CD4-positive, alpha-beta T cell treated with Interleukin-1 beta for 1 hour (primary cell): ENCODE measurements around the gene AGBL1.

Source experiments
- DNase-seq, 2 donors: peaks; one replicate each; pipeline ENCODE4 v3.0.0-alpha.2; 2020 to 2022

AGBL1 gene

DNA sequence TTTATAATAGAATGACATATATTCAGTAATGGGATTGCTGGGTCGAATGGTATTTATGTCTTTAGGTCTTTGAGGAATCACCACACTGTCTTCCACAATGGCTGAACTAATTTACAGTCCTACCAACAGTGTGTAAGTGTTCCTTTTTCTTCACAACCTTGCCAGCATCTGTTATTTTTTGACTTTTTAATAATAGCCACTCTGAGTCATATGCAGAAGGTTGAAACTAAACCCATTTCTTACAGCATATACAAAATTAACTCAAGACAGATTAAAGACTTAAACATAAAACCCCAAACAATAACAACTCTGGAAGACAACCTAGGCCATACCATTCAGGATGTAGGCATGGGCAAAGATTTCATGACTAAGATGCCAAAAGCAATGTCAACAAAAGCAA, 671.4 kb downstream of the AGBL1 start:
- no peak for DNase-seq

DNA sequence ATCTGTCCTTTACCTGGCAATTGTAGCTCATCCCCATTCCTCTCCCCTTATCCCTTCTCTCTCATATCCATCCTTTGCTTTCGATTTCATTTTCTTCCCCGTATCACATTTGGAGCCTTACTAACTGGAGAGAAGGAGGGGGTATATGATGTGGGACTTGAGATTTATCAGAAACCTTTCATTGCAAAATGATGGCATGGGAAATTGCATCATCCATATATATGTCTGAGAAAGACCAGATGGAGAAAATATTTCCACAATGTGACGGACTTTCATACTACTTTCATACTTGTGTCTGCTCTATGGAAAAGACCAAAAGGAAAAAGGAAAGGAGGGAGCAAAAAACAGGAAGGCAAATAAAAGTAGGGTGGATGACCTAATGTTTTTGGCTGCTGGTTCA, 675.2 kb downstream of the AGBL1 start:
- no peak for DNase-seq

DNA sequence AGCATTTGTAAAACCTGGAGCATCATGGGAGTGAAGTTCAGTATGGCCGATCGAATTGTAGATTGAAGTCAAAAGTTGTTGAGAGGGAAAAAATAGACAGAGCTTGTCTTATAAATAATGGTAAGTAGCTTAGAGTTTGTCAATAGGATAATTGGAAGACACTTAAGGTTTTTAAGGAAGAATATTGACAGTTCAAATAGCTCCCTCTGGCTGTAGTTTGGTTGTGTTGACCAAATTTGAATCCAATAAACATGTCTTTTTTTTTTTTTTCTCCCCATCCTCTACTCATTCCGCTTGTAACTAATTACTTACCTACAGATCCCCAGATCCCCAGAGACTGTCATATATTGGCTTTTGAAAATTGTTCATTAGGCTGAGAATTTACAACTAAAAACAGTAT, 677.0 kb downstream of the AGBL1 start:
- no peak for DNase-seq

DNA sequence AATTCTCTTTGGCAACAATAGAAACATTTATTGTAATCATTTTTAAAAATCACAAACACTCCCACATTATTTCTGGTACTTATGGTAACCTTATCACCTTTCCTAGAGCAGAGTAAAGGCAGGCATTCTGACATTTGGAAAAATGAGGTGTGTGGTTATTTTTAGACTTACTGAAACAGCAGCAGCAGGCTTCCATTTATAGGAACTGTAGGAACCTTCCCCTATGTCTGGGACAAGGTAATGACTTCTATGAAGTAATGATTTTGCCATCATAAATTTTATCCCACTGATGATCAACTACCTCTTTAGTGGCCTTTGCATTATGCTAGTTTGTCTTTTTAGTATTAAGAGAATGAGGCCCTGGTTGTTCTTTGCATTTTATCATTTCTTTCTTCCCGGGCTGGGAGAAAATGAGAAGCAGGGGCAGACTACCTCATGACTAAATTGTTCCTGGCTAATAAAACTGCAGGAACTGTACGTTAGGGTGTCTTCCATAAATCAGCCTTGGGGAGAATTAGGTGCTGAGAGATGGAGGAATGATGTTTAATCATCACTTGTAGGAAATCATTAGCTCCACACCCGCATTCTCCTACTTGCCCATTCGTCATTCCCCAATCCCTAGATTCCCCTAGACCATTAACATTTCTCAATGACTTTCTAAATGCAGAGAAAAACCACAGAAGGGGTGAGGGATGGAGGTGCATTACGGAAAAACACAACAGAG, 680.3 kb downstream of the AGBL1 start:
- no peak for DNase-seq

DNA sequence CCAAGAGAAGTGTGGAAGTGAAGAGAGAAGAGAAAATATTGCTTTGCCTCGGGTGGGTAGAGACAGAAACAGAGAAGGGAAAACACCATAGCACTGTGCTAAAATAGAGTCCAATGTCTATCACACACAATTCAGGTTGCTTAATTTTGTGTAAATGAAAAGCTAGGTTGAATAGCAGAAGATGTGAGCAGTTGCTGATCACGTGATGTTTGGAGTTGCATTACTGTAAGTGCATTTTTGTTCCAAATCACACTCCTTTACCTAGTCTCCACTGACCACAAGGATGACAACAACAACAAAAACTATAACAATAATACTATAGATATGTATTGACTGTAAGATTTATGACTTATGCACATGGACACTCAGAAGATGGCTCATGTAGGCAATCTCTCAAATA, 683.2 kb downstream of the AGBL1 start:
- DNase-seq, result no peak

DNA sequence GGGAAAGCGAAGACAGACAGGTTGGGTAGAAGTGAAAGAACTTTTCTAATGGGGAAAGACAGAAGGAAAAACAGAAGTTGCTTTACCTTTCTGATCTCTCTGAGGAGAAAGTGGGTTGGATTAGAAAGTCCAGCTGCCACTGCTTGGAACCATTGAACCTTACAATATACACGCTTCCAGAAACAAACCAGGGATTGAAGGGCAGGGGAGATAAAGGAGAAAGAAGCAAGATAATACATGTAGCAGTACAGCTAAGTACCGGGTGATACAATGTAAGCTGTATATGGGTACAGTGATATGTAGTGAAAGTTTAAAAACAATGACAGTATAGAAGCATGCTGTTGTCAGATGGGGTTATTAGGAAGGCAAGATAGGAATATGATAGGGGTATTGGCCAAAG, 684.4 kb downstream of the AGBL1 start:
- DNase-seq, result no peak

DNA sequence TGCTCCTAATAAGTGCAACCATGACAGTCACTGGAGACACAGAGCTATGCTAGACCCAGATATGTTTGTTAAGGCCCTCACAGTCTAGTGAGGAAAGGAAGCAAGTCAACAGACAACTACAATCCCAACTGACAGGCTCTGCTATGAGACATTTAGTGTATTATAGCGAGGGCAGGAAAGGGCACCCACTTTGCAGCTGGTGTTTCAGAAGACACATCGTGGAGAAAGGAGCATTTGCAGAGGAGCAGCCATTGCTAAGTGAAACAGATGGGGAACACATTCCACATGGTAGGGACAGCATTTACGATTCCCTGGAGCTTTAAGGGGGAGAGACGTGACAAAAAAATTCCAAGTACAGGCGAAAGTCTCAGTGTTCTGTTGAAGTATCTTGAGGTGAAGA, 685.6 kb downstream of the AGBL1 start:
- DNase-seq, result no peak

DNA sequence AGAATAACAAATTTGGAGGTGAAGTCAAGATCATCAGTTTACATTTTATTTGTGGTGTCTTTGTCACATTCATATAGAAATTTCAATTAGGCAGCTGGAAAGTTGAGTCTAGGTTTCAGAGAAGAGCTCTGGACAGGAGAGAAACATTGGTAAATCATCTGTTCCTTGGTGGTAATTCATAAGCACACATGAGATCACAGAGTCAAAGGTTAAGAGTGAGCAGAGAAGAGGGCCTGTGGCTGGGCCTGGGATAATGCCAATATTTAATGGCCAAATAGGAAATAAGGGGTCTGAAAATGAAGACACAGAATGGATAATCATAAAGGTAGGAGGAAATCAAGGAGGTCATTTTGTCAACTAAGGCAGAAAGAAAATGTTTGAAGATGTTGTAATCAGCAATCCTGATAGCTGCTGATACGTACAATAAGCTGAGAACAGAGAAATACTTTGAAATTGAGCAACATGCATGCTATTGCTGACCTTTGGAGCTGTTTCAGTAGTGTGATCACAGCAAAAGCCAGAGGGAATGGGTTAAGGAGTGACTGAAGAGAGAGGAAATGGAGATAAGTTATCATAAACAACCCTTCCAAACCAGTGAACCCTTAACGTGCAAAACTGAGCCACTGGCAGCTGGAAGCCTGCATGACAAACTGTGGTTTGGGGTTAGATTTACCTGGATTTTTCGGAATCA, 692.8 kb downstream of the AGBL1 start:
- DNase-seq, result no peak

DNA sequence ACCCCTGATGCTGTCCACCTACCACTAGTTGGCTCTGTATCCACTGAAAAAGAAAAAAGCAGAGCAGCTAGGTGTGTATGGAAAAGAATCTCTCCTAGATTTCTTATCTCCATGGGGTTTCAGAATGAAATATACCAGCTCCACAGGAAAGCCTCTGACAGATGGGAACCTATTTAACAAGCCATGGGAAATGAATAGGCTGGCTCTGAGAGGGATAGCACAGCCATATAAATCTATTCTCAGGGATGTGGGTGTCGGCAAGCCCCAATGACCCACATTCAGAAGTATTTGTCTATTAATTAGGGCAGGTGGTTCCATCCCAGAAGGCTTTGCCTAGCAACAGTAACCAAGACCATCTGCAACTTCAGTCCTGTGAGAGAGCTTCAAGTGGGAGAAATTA, 694.1 kb downstream of the AGBL1 start:
- DNase-seq, result no peak

DNA sequence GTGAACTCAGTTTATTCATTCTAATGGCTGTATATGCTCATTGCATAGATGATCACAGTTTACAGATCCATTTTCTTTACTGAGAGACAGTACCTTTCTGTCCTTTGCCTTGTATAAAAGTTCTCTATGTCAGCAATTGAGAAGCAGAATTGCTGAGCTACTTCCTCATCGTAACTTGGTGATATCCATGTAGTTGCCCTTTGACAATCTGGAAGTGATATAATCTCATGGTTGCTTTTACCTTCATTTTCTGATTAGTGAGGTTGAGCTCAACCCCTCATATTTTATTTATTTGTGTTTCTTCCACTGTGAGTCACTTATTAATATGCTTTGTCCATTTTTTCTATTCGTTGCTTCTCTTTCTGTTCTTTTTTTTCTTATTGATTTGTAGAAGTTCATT, 696.5 kb downstream of the AGBL1 start:
- no peak for DNase-seq

DNA sequence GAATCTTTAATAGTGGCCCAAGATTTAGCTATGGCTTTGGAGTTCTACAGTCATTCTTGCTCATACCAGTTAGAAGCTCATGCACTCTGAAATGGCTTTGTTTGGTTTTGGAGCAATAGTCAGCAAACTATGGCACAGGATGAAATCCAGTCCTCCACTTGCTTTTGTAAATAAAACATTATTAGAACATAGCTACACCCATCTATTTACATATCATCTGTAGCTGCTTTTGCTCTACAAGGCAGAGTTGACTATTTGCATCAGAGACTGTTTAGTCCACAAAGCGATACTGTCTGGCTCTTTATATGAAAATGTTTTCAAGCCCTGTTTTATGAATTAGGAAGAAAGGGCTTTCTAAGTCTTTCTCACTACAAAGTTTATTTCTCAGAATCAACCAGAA, 716.9 kb downstream of the AGBL1 start:
- no peak for DNase-seq

DNA sequence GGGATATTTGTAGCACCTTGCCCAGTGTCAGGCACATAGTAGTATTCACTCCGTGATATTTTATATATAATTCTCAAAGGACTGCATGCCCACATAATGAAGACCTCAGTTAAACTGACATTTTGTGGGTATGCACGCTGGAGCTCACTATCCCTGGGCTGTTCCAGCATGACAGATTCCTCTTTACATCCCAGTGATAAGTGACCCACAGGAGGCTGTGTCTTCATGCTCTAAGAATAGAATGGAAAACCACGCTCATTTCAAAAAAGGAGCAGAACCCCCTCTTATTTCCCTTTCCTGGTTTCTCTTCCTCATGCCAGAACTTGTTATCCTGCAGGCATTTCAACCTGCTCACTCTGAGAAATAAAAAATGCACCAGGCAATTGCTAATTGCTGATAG, 717.5 kb downstream of the AGBL1 start:
- no peak for DNase-seq

DNA sequence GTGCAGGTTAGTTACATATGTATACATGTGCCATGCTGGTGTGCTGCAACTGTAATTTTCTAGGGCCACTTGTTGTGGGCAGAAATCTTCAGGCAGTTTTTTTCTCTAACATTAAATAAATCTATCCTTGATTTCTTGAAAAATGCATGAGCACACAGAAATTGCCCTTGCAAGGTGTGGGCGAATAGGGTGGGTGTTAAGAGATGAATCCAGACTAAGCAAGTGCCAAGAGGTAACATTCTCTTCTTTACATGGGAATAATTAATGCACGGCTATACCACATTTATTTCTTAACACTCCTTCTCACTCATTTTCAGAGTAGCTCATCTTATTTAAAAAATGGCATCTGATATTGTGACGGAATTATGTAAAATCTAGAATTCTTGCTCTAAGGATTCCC, 719.6 kb downstream of the AGBL1 start:
- no peak for DNase-seq

DNA sequence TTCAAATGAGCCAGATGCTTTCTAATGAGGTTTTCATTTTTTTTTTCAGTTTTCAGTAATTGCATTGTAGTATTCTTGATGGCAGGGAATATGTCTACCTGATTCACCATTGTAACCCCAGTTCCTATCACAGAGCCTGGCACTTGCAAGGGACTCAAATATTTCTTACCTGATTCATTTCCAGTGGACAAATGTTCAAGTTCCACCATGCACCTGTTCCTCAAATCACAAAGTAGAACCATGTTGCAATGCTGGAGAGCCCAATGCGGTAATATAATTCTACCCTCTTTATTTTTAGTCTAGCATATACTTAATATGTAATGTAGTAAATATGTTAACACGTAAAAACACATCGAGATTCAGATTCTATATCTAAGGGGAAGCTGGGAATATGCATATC, 722.6 kb downstream of the AGBL1 start:
- DNase-seq, result no peak

DNA sequence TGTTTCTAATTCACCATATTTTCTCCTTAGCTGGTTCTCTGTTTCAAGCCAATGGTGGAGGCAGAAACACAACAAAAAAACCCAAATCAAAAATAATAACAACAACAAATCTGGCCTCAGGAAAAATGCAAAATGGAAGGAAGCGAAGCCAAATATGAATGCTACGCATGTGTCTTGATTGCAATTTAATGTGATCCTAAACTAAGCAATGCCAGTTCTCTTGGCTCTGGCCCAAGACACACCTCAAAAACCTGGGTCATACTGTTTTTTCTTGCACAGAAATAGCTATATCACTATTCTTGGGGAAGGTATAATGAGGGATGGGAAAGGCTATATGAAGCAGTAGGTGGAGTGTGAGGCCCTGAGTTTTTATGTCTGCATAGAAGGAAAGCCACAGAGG, 724.7 kb downstream of the AGBL1 start:
- no peak for DNase-seq

DNA sequence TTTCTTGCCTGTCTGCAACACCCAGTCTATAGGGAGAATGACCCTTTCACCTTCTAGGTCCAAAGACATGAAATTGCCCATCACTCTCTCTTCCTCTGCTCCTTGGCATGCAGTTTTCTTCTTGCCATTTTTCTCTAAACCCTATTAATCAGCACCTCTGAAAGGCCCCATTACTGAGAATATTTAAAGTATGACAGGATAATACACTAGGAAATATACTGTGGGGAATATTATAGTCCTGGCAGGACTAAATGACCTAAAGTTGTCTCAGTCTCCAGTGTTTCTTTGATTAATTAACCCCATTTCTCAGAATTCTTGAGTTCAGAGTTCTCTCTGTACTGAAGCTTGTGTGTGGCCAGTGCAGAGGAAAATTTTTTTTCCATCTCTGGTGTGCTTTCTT, 730.7 kb downstream of the AGBL1 start:
- DNase-seq, result no peak

DNA sequence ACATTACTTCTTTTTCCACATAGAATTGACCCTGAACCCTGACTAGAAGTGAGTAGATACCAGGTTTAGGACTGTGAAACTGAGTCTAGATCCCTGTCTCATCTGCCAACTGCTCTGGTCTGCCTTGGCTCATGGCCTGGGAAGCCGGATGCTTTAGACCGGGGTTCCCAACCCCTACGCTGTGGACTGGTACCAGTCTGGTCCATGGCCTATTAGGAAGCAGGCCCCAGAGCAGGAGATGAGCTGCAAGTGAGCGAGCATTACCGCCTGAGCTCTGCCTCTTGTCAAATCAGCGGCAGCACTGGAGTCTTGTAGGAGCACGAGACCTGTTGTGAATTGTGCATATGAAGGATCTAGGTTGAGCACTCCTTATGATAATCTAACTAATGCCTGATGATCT, 734.2 kb downstream of the AGBL1 start:
- DNase-seq, result no peak

DNA sequence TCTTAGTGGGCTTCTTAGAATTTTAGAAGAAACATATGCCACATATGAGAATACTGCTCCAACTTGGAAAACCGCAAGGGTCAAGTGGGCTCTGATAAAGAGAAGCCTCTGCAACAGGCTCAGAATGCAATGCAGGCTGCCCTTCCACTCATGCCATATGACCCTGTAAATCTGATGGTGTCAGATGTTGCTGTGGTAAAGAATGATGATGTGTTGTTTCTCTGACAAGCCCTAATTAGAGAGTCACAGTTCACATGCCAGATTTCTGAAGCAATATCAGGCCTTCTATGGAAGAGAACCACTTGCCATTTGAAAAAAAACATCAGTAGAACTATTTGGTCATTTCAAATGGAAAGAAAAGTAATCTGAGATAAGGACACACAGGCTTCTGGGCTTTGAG, 749.6 kb downstream of the AGBL1 start:
- DNase-seq, result no peak

DNA sequence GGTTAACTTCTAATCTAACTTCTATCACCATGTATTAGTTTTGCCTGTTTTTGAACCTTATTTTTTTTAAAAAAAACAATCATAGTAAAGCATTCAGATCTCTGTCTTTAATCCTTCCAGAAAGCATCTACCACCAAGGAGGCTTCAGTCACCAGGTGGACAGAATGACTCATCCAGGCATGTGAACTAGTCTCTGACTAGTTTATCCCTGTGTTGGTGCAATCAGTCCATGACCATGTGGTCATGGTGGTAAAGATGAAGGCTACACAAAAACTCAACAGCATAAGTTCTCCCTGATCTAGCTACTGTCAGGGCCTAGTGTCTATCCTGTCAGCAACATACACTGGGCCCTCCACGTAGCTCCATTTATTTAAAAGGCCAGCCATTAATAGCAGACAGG, 750.6 kb downstream of the AGBL1 start:
- no peak for DNase-seq

DNA sequence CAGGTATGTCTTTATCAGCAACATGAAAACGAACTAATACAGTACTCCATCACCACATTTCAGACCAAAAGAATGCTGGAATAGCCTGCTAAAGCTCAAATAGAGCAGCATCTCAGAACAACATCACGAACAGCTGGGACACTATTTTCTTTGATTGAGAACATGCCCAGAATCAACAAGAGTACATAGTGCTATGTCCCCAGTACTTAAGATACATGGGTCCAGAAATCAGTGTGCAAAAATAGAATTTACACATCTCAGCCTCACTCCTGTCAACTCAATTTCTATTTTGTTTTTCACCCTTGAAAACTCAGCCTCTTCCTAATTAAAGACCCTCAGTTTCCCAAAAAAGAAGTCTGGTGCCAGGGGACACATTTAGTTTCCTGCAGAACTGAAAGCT, 753.9 kb downstream of the AGBL1 start:
- no peak for DNase-seq

DNA sequence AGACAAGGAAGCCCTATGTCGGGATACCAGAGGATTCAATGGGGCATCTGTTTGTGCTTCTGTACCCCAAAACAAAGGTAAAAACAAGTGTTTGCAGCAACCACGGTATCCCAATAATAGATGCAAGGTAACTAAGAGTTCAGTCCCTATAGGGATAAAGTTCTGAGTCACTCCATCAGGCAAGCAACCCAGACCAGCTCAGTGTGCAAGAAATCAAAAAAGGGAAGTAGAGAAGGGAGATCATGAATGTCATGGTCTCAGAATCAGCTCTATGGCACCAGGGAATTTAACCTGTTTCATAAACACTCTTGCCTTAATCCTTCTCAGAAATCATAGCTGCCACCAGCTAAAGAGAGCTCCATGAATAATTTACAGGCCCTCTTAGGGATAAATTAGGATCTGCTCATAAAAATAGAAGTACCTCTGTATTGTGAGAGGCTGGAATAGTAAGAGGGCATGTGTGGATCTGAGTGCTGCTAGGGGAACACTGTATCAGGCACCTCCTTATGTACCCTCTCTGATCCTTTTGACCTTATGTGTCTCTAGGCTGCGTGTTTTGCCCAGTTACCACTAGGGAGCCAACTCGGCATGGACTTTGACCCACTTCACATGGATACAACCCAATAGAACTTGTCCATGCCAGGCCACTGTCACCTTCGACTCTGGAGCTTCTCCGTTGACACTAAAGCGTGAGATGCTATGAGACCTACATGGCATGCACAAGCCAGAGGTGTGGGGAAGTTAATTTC, 754.6 kb downstream of the AGBL1 start:
- DNase-seq, result no peak

DNA sequence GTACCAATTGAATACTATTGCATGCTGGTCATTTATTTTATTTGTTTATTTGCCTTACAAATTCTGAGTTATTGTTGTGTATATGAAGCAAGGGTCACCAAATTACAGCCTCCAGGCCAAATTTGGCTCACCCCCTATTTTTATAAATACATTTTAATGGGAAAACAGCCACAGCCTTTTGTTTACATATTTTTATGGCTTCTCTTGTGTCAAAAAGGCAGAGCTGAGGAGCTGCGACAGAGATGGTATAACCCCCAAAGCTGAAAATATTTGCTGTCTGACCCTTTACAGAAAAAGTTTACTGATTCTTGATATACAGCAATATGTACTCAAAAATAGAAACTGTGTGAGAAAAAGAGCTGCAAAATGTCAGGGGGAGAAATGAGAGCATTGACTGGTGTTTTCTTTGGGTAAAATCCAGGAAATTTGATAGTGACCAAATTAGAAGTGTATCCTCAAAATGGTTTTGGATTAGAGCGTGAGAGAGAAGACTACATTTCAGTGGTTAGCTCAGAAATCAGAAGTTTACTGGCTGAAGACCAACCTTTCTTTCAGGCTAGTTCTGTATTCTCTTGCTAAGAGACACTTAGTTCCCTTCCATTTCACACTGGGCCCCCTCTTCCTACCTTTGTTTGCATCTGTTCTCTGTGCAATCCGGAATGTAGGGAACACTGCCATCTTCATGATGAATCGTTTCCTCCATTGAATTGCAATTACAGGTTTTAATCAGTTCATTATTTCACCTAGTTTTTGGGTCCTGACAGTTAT, 757.8 kb downstream of the AGBL1 start:
- DNase-seq, result no peak

DNA sequence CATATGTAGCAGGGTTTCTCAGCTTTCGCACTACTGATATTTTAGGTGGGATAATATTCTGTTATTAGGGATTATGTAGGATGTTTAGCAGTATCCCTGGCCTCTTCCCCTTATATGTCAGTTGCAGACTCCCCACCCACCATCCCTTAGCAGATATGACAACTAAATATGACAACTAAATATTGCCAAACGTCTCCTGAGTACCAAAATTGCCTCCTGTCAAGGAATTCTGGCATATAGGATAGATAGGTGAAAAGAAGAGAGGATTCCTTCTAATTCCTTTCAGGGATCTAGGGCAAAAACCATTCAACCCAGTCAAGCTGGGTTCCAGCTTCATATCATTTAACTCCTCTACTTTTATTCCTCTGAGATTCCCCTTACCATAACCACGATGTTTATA, 759.8 kb downstream of the AGBL1 start:
- no peak for DNase-seq

DNA sequence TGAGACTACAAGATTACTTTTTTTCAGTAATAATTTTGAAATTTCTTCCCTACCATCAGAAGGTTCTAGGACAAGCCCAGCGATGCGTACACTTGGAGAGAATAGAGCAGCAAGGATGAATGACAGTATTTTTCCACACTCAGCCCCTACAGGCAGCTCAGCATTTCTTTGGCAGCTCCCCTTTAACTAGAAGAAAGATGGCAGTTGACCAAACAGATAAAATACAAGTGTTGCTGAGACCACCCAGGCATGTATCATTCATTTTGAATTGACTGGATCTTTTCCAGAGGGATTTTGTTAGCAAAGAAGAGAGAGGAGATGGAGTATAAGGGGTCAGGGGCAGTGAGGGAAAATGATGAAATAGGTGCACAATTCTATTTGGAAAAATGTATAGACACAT, 761.3 kb downstream of the AGBL1 start:
- no peak for DNase-seq
